HG02571 (cell line): ENCODE results near the gene GRIK3.
"Not testable (repeated sequence)": the region's sequence is repeated elsewhere in the genome, so short reads cannot be mapped to it uniquely, and the experiment has no call there.

Experiments used
- ATAC-seq: cut with Tn5 transposase; IDR thresholded peaks from one replicate; pipeline ENCODE4 v1.9.1; 2021; ENCODE audit warnings: mild to moderate bottlenecking, moderate library complexity; ENCODE audit not compliant: unreplicated experiment

GRIK3 gene

GRCh38 chr1:36911561-36912364, 122.6 kb downstream of the GRIK3 start:
- no peak for ATAC-seq

GRCh38 chr1:36910886-36911540, 123.3 kb downstream of the GRIK3 start:
- no peak for ATAC-seq

DNA sequence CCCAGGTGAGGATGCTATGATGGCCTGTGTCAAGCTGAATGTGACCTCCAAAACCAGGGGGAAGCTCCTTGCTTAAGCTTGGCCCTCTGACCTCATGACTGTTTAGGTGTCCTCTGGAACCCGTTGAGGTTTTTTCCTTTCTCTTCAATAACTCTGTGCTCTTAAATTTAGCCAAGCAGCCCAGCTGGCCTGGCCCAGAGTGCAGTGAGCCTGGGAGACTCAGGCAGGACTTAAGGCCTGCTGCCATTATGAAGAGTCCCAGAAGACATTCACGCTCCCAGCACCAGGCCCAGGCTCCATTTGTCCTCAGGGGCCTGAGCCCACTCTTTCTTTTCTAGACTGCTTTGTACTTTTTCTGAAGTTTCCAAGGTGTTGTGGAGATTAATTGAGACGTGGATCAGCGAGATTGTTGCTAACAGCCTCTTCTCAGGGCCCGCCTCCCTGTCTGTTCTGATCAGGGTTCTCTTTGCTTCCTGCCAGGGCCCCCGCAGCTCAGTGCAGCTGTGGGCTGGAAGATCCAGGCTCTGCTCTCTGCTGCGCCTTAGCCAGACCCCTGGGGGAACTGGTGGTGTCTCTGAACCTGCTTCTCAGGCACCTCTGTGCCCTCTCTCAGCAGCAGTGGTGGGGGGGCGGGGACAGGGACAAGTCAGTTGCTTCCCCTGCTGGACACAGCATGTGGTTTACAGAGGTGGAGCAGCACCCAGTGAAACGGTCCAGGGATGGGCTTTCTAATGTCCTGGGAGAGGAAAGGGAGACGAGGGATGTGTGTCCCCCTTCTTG, 124.2 kb downstream of the GRIK3 start:
- ATAC-seq = no peak

DNA sequence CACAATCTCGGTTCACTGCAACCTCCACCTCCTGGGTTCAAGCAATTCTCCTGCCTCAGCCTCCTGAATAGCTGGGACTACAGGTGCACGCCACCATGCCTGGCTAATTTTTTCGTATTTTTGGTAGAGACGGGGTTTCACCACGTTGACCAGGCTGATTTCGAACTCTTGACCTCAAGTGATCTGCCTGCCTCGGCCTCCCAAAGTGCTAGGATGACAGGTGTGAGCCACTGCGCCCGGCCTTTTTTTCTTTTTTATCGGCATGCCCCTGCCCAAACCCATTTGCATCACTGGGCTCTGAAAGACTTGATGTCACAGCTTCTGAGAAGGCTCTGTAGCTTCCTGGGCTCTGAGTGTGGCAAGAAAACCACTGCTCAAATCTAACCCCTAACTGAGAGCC, 125.0 kb downstream of the GRIK3 start:
- not testable (repeated sequence) for ATAC-seq

DNA sequence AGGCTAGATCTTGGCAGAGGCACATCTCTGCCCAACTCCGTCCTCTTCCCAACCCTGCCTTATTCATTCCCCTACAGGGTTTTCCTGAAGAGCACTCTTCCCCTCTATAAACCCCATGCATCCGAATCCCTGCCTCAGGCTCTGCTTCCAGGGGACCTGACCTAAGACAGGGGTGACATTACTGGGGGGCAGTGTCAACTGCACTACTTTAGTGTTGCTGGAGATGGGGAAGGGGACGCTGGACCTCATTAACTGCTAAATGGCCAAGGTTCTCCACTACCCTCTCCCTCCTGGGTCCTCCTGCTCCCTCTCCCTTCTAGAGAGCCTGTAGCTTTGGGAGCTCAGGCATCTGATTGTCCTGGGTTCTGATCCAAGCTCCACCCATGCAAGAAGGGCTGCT, 126.2 kb downstream of the GRIK3 start:
- ATAC-seq = no peak

GRCh38 chr1:36906555-36906954, 127.8 kb downstream of the GRIK3 start:
- no peak for ATAC-seq

DNA sequence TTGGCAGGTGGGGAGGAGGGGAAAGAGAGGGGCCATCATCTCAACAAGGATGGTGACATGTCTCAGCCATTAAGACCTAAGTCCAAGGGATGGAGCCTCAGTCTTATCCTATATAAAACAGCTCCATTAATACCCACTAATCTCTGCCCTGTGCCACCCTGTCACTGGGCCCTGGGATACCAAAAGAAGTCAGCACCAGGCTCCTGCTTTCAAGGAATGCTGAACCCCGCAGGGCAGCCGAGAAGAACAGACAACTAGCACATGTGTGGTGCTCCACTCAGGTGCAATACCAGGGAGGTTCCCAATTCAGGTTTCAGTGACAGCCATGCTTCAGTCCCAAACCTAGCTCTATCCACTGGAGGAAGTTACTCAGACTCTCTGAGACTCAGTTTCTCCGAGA, 128.4 kb downstream of the GRIK3 start:
- no peak for ATAC-seq

- no peak for ATAC-seq
Observed at GRCh38 chr1:36900128-36900527, 134.2 kb downstream of the GRIK3 start.

DNA sequence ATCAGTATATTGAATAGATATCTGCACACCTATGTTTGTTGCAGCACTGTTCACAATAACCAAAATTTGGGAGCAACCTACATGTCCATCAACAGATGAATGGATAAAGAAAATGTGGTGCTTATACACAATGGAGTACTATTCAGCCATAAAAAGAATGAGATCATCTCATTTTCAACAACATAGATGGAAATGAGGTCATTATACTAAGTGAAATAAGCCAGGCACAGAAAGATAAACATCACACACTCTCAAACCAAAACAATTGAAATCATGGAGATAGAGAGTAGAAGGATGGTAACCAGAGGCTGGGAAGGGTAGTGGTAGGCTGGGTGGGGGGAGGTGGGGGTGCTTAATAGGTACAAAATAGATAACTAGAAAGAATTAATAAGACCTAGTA, 136.5 kb downstream of the GRIK3 start:
- ATAC-seq = not testable (repeated sequence)

DNA sequence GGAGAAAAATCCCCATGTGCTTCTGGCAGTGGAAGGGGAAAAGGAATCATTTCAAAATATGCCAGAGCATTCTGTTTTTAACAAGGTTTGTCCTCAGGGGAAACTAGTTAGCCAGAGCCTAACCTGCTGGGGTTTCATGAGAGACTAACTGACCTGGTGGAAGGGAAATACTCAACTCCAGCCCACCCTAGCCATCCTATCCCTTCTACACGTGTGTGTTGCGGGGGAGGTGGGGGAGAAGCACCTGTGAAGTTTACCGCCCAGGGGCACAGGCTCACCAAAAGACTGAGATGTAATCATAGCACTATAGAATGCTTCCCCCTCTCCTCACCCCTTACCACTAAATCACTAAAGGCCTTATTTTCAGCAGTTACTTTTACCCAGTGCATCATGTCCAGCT, 139.5 kb downstream of the GRIK3 start:
- no peak for ATAC-seq

DNA sequence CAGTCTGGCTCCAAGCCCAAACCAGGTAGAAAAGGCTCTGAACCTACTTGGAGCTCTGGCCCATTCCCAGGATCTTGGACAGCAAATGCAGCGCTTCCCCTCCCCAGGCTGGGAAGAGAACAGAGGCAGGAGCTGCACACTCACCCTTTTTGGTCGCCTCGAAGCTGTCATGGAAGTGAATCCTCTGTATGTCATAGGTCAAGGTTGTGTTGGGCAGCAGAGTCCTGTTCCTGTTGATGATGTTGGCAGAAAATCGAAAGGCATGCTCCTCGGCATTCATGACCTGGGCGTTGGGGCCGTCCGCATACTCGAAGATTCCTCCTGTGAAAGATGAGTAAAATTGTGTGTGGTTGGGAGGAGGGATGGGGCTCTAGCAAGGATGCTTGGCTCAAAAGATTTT, 143.5 kb downstream of the GRIK3 start:
- ATAC-seq = no peak

- ATAC-seq = no peak
Observed at GRCh38 chr1:36889478-36890226, 144.7 kb downstream of the GRIK3 start.

GRCh38 chr1:36888811-36889477, 145.4 kb downstream of the GRIK3 start:
- ATAC-seq = no peak

- no peak for ATAC-seq
Observed at GRCh38 chr1:36885540-36886357, 148.6 kb downstream of the GRIK3 start.

- no peak for ATAC-seq
Observed at GRCh38 chr1:36884801-36885200, 149.5 kb downstream of the GRIK3 start.

DNA sequence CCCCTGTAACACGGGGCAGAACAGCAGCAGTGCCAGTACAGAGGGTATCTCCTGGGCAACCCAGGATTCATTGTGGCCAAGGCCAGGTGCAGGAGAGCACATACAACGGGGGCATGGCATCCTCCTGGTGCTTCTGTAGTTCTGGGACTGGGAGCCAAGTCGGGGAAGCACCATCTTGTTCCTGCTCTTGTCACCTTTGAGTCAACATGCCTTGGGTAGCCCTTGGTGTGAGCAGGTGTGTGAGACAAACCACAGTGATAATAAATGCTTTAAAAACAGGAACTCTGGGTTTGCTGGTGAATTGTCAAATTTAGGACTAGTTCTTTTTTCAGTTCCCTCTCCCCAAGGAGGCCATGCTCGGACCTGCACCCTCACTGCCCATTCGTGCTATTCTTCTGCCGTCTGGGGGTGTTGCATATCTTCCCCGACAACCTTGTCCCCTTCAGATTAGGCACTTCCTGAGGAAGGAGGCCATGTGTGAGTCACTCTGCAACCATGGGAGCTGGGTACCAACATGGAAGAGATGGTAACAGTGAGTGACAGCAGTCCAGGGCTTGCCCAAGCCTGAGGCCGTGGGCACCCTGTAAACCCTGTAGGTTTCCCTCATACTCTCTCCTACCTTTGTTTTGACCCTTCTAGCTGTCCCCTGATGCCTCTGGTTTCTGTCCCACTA, 150.2 kb downstream of the GRIK3 start:
- ATAC-seq = no peak

DNA sequence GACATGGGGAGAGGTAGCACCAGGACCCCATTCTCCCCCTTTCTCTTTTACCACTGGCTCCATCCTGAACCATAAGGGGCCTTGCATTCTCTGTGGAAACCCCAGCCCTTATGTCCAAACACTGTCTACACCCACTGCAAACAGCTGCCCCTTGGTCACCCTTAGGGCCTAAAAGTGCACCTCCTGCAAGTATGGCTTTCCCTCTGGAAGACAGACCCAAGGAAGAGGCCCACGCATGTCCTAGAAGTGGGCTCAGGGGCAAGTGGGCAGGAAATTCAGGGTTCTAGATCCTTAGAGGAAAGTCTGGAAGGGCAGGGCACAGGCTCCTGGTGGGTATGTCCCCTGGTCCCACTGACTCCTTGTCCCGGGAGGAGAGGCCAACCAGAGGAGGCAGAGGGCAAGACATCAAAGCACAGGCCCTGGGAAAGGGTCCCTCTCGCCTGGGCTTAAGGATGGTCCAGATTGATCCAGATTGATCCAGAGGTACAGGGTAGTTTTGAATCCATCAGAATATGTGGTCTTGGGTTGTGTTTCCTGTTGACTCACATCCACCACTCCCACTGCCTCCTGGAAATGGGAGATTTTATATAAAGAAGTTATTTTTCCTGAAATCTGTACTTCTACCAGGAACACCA, 150.9 kb downstream of the GRIK3 start:
- ATAC-seq = no peak

GRCh38 chr1:36882536-36883285, 151.6 kb downstream of the GRIK3 start:
- ATAC-seq = no peak
